K562 (cell line): ENCODE results near the gene SLC26A11. TPM values are rescaled to one million over a fixed set of nuclear protein-coding genes. Genes with fewer than 3 reads are reported as not detected.

Source experiments
- CEBPG ChIP-seq, 3 experiments: fragments of 200-800 bp in 1 of 3; sonication (Bioruptor generic) in 1 of 3; sonication (generic) in 1 of 3; formaldehyde crosslinking in 1 of 3; IDR thresholded peaks in 2 of 3; conservative IDR thresholded peaks in 1 of 3; 2 replicates each; pipeline versions ENCODE4 v1.6.1 to v1.8.0; 2016 to 2022; ENCODE audit warnings: missing compliant biosample characterization in 2 of 3, missing genetic modification characterization in 2 of 3, mild to moderate bottlenecking in 1 of 3, missing genetic modification reagents in 1 of 3
- ILF3 ChIP-seq: fragments of 450-650 bp; IDR thresholded peaks from 2 replicates; pipeline ENCODE4 v1.6.1; 2018; ENCODE audit warnings: antibody characterized with exemption, mild to moderate bottlenecking, moderate library complexity, borderline replicate concordance
- NONO ChIP-seq, 2 experiments: fragments of 200-400 bp in 1 of 2; fragments of 450-650 bp in 1 of 2; formaldehyde crosslinking in 1 of 2; IDR thresholded peaks; 2 replicates each; pipeline ENCODE4 v1.6.1; 2017; ENCODE audit warnings: low read depth in 2 of 2, mild to moderate bottlenecking in 2 of 2, moderate library complexity in 2 of 2, low read length in 1 of 2
- POLR2G ChIP-seq: fragments of 200-400 bp; formaldehyde crosslinking; IDR thresholded peaks from 2 replicates; pipeline ENCODE4 v1.6.1; 2017; ENCODE audit warnings: low read depth, mild to moderate bottlenecking, antibody characterized with exemption, low read length, moderate library complexity
- POLR3A ChIP-seq: IDR thresholded peaks from 2 replicates; pipeline ENCODE4 v1.6.1; 2011; ENCODE audit warnings: borderline replicate concordance, mild to moderate bottlenecking, moderate library complexity; ENCODE audit not compliant: insufficient read length, insufficient read depth; ENCODE audit errors: extremely low read depth
- RNF219 ChIP-seq: fragments of 250-450 bp; sonication (Bioruptor Pico); IDR thresholded peaks from 2 replicates; pipeline ENCODE4 v1.5.0; 2022; ENCODE audit warnings: mild to moderate bottlenecking
- TCF15 ChIP-seq: fragments of 250-450 bp; sonication (Bioruptor Pico); IDR thresholded peaks from 2 replicates; pipeline ENCODE4 v1.8.0; 2022; ENCODE audit warnings: moderate library complexity, mild to moderate bottlenecking, inconsistent platforms
- TRIM25 ChIP-seq: fragments of 450-650 bp; IDR thresholded peaks from 2 replicates; pipeline ENCODE4 v1.7.0; 2016; ENCODE audit warnings: borderline replicate concordance
- USF1 ChIP-seq: sonication (generic); formaldehyde crosslinking; IDR thresholded peaks from 2 replicates; pipeline ENCODE4 v1.9.0; 2022; ENCODE audit warnings: mild to moderate bottlenecking, missing genetic modification reagents
- ZBTB43 ChIP-seq: sonication (generic); formaldehyde crosslinking; IDR thresholded peaks from 2 replicates; pipeline ENCODE4 v1.8.0; 2023; ENCODE audit warnings: mild to moderate bottlenecking, missing genetic modification reagents
- ZNF282 ChIP-seq: sonication (generic); formaldehyde crosslinking; IDR thresholded peaks from 2 replicates; pipeline ENCODE4 v1.8.1; 2023; ENCODE audit warnings: missing genetic modification reagents
- ZNF511 ChIP-seq: sonication (generic); formaldehyde crosslinking; IDR thresholded peaks from 2 replicates; pipeline ENCODE4 v1.8.0; 2022; ENCODE audit warnings: mild to moderate bottlenecking, missing genetic modification reagents
- ZNF609 ChIP-seq: sonication (generic); formaldehyde crosslinking; IDR thresholded peaks from 2 replicates; pipeline ENCODE4 v1.8.1; 2023; ENCODE audit warnings: missing genetic modification reagents, mild to moderate bottlenecking, borderline replicate concordance
- polyA plus RNA-seq, 8 experiments: library from polyadenylated mRNA; depleted of rRNA in 4 of 8; stranded (reverse) in 5 of 8; unstranded in 3 of 8; fragments of >200 nt; fragmentation: Nextera tagmentation in 2 of 8; fragmentation: Illumina TruSeq in 1 of 8; extraction: Ambion mirVana in 2 of 8; extraction: Trizol in 1 of 8; gene quantifications; 2 replicates each; pipeline versions ENCODE4 v1.2.1 to v1.2.3, GENCODE V29; 2011 to 2014; ENCODE audit warnings: inconsistent platforms in 1 of 8, missing spikeins in 1 of 8
- total RNA-seq, 7 experiments: library from RNA; depleted of rRNA in 6 of 7; stranded (reverse); fragments of >200 nt in 6 of 7; fragmentation: Illumina TruSeq in 2 of 7; extraction: Trizol in 2 of 7; gene quantifications; 2 replicates each; pipeline versions ENCODE4 v1.2.1 to v1.2.3, GENCODE V29; 2011 to 2021; ENCODE audit warnings: low replicate concordance in 1 of 7

Gene SLC26A11
- total and polyA plus RNA-seq, 9 of the 15 experiments (the other 6 are each of a cell fraction or from before 2014, with no cell fraction given), result 0.06 to 3.1 (median 1.2) TPM; not detected in 1

GRCh38 chr17:80270104-80270503, 49.9 kb downstream of the SLC26A11 start (continued):
- TF ChIP-seq ZBTB43 (CRISPR knock-in tag) (no peak), TCF15 (CRISPR knock-in tag) (no peak), TRIM25 (no peak), USF1 (CRISPR knock-in tag) (peak; percentile 11; the same call in 1 of the 2 replicates), POLR2G (peak; percentile 29; the same call in 1 of the 2 replicates), RNF219 (no peak), CEBPG (CRISPR knock-in tag; IDR thresholded peaks at IDR 0.05) (no peak), CEBPG (tag; conservative IDR thresholded peaks at IDR 0.05 in 1 of 2, IDR thresholded peaks at IDR 0.05 in 1 of 2) (no peak), ZNF282 (no peak), NONO (IDR thresholded peaks at IDR 0.05; ENCODE audit: low read depth in 2 of 2, low read length in 1 of 2) (no peak), ILF3 (no peak), ZNF511 (CRISPR knock-in tag) (no peak), ZNF609 (CRISPR knock-in tag) (no peak), POLR3A (no peak)
